Astrocyte of the spinal cord (primary cell): Measurements from ENCODE around the gene EGFR.

ENCODE experiments used
- DNase-seq: peaks from one replicate; pipeline ENCODE4 v3.0.0; 2011; ENCODE audit warnings: low read depth, low spot score
- H3K4me3 ChIP-seq: 2 replicates; pipeline ENCODE4 v1.5.1; 2011; ENCODE audit warnings: low read depth, mild to moderate bottlenecking, low read length, moderate library complexity
- CTCF ChIP-seq: IDR thresholded peaks from 2 replicates; pipeline ENCODE4 v1.5.1; 2012; ENCODE audit warnings: low read depth, mild to moderate bottlenecking, low read length, inconsistent platforms
- in situ Hi-C: cut with HindIII; loops from 2 replicates; pipeline ENCODE4 v1.10.0; 2017; ENCODE audit warnings: low sequenced_read_pairs

EGFR gene

GRCh38 chr7:55134786-55135185 is 116.0 kb downstream of the EGFR start:
- no peak for DNase-seq
- TF ChIP-seq CTCF = no peak
- no peak overlapping the region for H3K4me3 ChIP-seq
- in situ Hi-C loops = no loop called here

DNA sequence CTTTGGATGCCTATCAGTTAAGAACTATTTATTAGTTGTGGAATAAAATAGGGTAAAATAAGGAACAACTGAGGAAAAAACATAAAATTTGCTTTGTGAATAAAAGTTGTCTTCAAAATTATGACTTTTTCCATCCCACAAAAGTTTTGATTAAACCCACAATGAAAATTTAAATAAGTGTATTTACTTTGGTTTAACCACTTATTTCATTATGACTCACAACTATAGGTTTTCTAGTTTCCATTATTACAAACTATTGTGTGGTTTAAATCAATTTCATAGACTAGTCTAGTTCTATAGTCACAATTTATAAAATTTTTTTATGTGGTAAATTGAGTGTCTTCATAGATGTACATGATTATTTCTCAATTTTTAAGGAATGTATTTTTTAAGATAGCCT is 116.6 kb downstream of the EGFR start:
- no peak for TF ChIP-seq CTCF
- no peak overlapping the region for H3K4me3 ChIP-seq
- in situ Hi-C loops = no loop called here
- DNase-seq = no peak

DNA sequence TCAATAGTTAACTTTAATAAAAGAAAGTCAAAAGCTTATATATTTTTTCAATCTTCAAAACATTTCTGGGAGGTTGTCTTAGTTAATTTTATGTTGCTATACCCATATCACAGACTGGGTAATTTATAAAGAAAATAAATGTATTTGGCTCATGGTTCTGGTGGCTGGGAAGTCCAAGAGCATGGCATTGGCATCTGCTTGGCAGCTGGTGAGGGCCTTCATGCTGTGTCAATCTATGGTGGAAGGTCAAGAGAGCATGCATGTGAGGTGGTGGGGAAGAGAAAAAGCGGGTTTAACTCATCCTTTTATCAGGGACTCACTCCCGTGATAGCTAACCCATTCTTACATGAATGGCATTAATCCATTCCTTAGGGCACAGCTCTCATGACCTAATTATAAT is 119.8 kb downstream of the EGFR start:
- DNase-seq = no peak
- no peak for TF ChIP-seq CTCF
- no peak overlapping the region for H3K4me3 ChIP-seq
- in situ Hi-C loops = no loop called here

DNA sequence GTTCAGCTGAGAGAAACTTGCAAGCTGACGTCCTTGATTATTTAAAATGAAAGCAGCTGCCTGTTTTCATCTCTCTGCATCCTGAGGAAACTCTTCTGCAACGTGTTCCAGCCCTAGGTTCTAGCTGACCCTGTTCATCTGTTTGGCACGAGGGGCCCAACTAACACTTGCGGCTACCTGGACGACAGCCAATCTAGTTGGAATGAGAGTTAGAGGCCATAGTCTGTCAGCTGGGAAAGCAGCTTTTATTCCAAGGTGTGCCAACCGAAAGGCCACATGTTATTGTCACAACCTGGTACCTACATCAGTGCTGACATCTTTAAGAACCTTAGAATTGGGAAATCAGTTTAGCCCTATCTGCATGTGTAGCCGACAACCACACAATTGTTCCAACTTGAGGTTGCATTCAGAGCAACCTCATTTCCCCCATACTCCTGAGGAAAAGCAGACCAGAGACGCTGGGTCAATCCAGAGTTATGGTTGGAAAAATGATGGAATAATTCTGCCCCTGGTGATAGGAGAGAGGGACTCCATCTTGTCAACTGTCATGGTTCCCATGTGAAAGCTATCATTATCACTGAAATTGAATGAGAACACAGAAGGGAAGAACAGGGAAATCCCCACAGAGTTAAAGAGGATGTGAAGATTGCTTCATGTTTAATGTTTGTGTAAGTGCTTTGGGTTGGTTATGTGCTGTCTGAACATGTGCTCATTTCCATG is 121.6 kb downstream of the EGFR start:
- DNase-seq = peak; percentile 48
- H3K4me3 ChIP-seq = no peak overlapping the region
- in situ Hi-C loops = no loop called here
- no peak for TF ChIP-seq CTCF

DNA sequence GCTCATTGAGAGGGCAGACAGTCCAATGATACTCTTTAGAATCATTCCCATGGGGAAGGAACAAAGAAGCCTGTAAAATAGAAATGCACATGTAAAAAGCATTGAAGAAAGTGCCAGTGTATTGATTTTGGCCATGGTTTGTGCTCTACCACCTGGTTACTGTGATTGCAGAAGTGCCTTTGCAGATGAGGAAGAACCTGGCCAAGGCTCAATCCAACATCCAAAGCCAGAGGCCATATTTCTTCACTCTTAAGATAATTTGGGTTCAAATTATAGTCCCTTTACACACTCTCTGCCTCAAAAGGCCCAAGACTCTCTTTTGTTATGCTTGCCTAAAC is 122.1 kb downstream of the EGFR start:
- H3K4me3 ChIP-seq = no peak overlapping the region
- in situ Hi-C loops = no loop called here
- no peak for TF ChIP-seq CTCF
- no peak for DNase-seq

DNA sequence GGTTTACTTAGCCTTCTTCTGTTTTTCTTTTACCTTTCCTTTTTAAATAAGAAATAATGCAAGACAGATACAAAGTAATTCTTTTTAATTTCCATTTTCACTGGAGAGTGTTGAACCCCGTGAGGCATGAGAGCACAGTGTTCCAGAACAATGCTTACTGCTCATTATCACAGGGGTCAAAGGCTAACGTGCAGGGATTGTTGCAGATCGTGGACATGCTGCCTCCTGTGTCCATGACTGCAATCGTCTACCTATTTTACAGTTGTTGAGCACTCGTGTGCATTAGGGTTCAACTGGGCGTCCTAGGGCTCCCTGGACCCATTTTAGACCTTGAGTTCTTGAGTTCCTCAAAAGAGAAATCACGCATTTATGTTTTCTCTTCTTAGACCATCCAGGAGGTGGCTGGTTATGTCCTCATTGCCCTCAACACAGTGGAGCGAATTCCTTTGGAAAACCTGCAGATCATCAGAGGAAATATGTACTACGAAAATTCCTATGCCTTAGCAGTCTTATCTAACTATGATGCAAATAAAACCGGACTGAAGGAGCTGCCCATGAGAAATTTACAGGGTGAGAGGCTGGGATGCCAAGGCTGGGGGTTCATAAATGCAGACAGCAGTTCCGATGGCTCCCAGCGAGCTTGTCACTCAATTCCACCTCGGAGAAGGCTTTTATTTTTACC is 124.2 kb downstream of the EGFR start:
- in situ Hi-C loops = no loop called here
- no peak overlapping the region for H3K4me3 ChIP-seq
- DNase-seq = no peak
- no peak for TF ChIP-seq CTCF
